GM19035 (cell line): ENCODE measurements around the gene ZNF780B.

Experiments used
- ATAC-seq: cut with Tn5 transposase; IDR thresholded peaks from one replicate; pipeline ENCODE4 v1.9.1; 2021; ENCODE audit not compliant: unreplicated experiment

ZNF780B gene

GRCh38 chr19:40055832-40056504, at the start of gene ZNF780B:
TSS of gene ZNF780B (minus strand) at chr19:40056231. CDS start at chr19:40050332, 5,899 bp downstream.
- peak; percentile 83 for ATAC-seq

- ATAC-seq = no peak
Measured at GRCh38 chr19:40104754-40105153, 48.7 kb upstream of the ZNF780B start.

- no peak for ATAC-seq
Measured at GRCh38 chr19:40103600-40103999, 47.6 kb upstream of the ZNF780B start.

- no peak for ATAC-seq
Measured at GRCh38 chr19:40101813-40102212, 45.8 kb upstream of the ZNF780B start.

GRCh38 chr19:40093416-40093815, 37.4 kb upstream of the ZNF780B start:
- ATAC-seq = no peak

- ATAC-seq = no peak
Measured at GRCh38 chr19:40091205-40092129, 35.4 kb upstream of the ZNF780B start.

GRCh38 chr19:40090241-40091204, 34.5 kb upstream of the ZNF780B start, which contains the start of gene ZNF780A:
TSS of gene ZNF780A (minus strand) at chr19:40090943. CDS start at chr19:40084753, 6,190 bp downstream.
- ATAC-seq = peak; percentile 77

GRCh38 chr19:40089462-40089861, 33.4 kb upstream of the ZNF780B start:
- no peak for ATAC-seq

- no peak for ATAC-seq
Measured at GRCh38 chr19:40088299-40089047, 32.4 kb upstream of the ZNF780B start.

GRCh38 chr19:40084948-40085347, 28.9 kb upstream of the ZNF780B start:
- ATAC-seq = no peak

- ATAC-seq = no peak
Measured at GRCh38 chr19:40081411-40081810, 25.4 kb upstream of the ZNF780B start.

GRCh38 chr19:40080289-40080688, 24.3 kb upstream of the ZNF780B start:
- ATAC-seq = no peak

- ATAC-seq = no peak
Measured at GRCh38 chr19:40078377-40078776, 22.3 kb upstream of the ZNF780B start.

- no peak for ATAC-seq
Measured at GRCh38 chr19:40070058-40070457, 14.0 kb upstream of the ZNF780B start.

- ATAC-seq = no peak
Measured at GRCh38 chr19:40059624-40060023, 3.6 kb upstream of the ZNF780B start.

GRCh38 chr19:40057166-40057565, 1.1 kb upstream of the ZNF780B start:
- no peak for ATAC-seq

GRCh38 chr19:40056505-40056904, 474 bp upstream of the ZNF780B start:
- no peak for ATAC-seq

- ATAC-seq = no peak
Measured at GRCh38 chr19:40055049-40055448, 982 bp downstream of the ZNF780B start.

- ATAC-seq = no peak
Measured at GRCh38 chr19:40054632-40055031, 1.4 kb downstream of the ZNF780B start.

GRCh38 chr19:40053491-40053890, 2.5 kb downstream of the ZNF780B start:
- no peak for ATAC-seq
